ENCODE data around the gene ARHGAP26.

The ARHGAP26 gene

GRCh38 chr5:142871363-142872193 is 101.4 kb downstream of the ARHGAP26 start:
- H3K4me3 ChIP-seq (ENCODE audit: low read depth in 1 of 2, low read length in 2 of 2) = no peak overlapping the region
- H3K27ac ChIP-seq (ENCODE audit: low read length) = peak overlapping the region; percentile 10
- H3K9me3 ChIP-seq (ENCODE audit: control insufficient read depth in 1 of 2, low read length in 2 of 2) = no peaks in the 10 kb centered on the region
- H3K36me3 ChIP-seq (ENCODE audit: control insufficient read depth in 1 of 2, insufficient read depth in 2 of 2, low read length in 2 of 2) = no peaks in the 10 kb centered on the region
- no peaks in the 10 kb centered on the region for H3K27me3 ChIP-seq (ENCODE audit: low read depth, low read length)
- H3K4me1 ChIP-seq (ENCODE audit: control insufficient read depth in 1 of 2, insufficient read depth in 2 of 2, low read length in 2 of 2) = peaks cover 30 to 32% of the 10 kb centered on the region in 2 donors

- Histone ChIP-seq H3K27me3 (ENCODE audit: low read depth, low read length) (no peaks in the 10 kb centered on the region), H3K4me1 (ENCODE audit: control insufficient read depth in 1 of 2, insufficient read depth in 2 of 2, low read length in 2 of 2) (peaks cover 25 to 26% of the 10 kb centered on the region in 2 donors), H3K4me3 (ENCODE audit: low read depth in 1 of 2, low read length in 2 of 2) (no peak overlapping the region), H3K36me3 (ENCODE audit: control insufficient read depth in 1 of 2, insufficient read depth in 2 of 2, low read length in 2 of 2) (no peaks in the 10 kb centered on the region), H3K9me3 (ENCODE audit: control insufficient read depth in 1 of 2, low read length in 2 of 2) (no peaks in the 10 kb centered on the region), H3K27ac (ENCODE audit: low read length) (peak overlapping the region; percentile 53)
These were observed 102.0 kb downstream of the ARHGAP26 start for GRCh38 chr5:142872217-142872616.

GRCh38 chr5:142872795-142873194 is 102.6 kb downstream of the ARHGAP26 start:
- Histone ChIP-seq H3K4me3 (ENCODE audit: low read depth in 1 of 2, low read length in 2 of 2) (no peak overlapping the region), H3K27me3 (ENCODE audit: low read depth, low read length) (no peaks in the 10 kb centered on the region), H3K9me3 (ENCODE audit: control insufficient read depth in 1 of 2, low read length in 2 of 2) (no peaks in the 10 kb centered on the region), H3K4me1 (ENCODE audit: control insufficient read depth in 1 of 2, insufficient read depth in 2 of 2, low read length in 2 of 2) (peaks cover 25% of the 10 kb centered on the region in 2 donors), H3K36me3 (ENCODE audit: control insufficient read depth in 1 of 2, insufficient read depth in 2 of 2, low read length in 2 of 2) (no peaks in the 10 kb centered on the region), H3K27ac (ENCODE audit: low read length) (peak overlapping the region; percentile 53)

GRCh38 chr5:142873831-142874230 is 103.7 kb downstream of the ARHGAP26 start:
- Histone ChIP-seq H3K4me3 (ENCODE audit: low read depth in 1 of 2, low read length in 2 of 2) (no peak overlapping the region), H3K27ac (ENCODE audit: low read length) (peak overlapping the region; percentile 42), H3K36me3 (ENCODE audit: control insufficient read depth in 1 of 2, insufficient read depth in 2 of 2, low read length in 2 of 2) (no peaks in the 10 kb centered on the region), H3K4me1 (ENCODE audit: control insufficient read depth in 1 of 2, insufficient read depth in 2 of 2, low read length in 2 of 2) (peaks cover 25% of the 10 kb centered on the region in 2 donors), H3K9me3 (ENCODE audit: control insufficient read depth in 1 of 2, low read length in 2 of 2) (no peaks in the 10 kb centered on the region), H3K27me3 (ENCODE audit: low read depth, low read length) (no peaks in the 10 kb centered on the region)

- Histone ChIP-seq H3K4me1 (ENCODE audit: control insufficient read depth in 1 of 2, insufficient read depth in 2 of 2, low read length in 2 of 2) (peaks cover 21 to 24% of the 10 kb centered on the region in 2 donors), H3K27me3 (ENCODE audit: low read depth, low read length) (no peaks in the 10 kb centered on the region), H3K9me3 (ENCODE audit: control insufficient read depth in 1 of 2, low read length in 2 of 2) (no peaks in the 10 kb centered on the region), H3K36me3 (ENCODE audit: control insufficient read depth in 1 of 2, insufficient read depth in 2 of 2, low read length in 2 of 2) (no peaks in the 10 kb centered on the region), H3K27ac (ENCODE audit: low read length) (peak overlapping the region; percentile 42), H3K4me3 (ENCODE audit: low read depth in 1 of 2, low read length in 2 of 2) (no peak overlapping the region)
These were observed 104.4 kb downstream of the ARHGAP26 start for GRCh38 chr5:142874540-142874939.

GRCh38 chr5:142875936-142876335 is 105.8 kb downstream of the ARHGAP26 start:
- no peak overlapping the region for H3K4me3 ChIP-seq (ENCODE audit: low read depth in 1 of 2, low read length in 2 of 2)
- H3K4me1 ChIP-seq (ENCODE audit: control insufficient read depth in 1 of 2, insufficient read depth in 2 of 2, low read length in 2 of 2) = peaks cover 13 to 16% of the 10 kb centered on the region in 2 donors
- no peak overlapping the region for H3K27ac ChIP-seq (ENCODE audit: low read length)
- H3K36me3 ChIP-seq (ENCODE audit: control insufficient read depth in 1 of 2, insufficient read depth in 2 of 2, low read length in 2 of 2) = no peaks in the 10 kb centered on the region
- H3K27me3 ChIP-seq (ENCODE audit: low read depth, low read length) = no peaks in the 10 kb centered on the region
- no peaks in the 10 kb centered on the region for H3K9me3 ChIP-seq (ENCODE audit: control insufficient read depth in 1 of 2, low read length in 2 of 2)

DNA sequence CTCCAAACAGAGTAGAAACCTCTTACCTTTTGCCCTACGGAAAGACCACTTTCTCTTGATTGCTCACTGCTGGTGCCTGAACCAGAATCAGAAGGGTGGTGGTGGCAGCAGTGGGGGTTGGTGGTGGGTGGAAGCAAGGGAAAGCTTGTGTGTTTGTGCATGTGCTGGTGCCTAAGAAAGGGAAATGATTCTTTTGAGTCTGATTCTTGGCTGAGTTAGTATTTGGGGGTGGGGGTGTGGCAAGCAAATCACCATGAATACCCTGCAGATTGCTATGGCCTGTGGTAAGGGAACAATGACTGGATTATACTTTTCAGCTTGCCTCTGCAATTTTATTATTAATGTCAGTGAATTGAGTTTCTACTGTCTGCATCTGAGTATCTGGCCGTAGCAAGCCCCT is 106.6 kb downstream of the ARHGAP26 start:
- H3K9me3 ChIP-seq (ENCODE audit: control insufficient read depth in 1 of 2, low read length in 2 of 2) = no peaks in the 10 kb centered on the region
- peaks cover 13 to 19% of the 10 kb centered on the region in 2 donors for H3K4me1 ChIP-seq (ENCODE audit: control insufficient read depth in 1 of 2, insufficient read depth in 2 of 2, low read length in 2 of 2)
- no peak overlapping the region for H3K4me3 ChIP-seq (ENCODE audit: low read depth in 1 of 2, low read length in 2 of 2)

GRCh38 chr5:142878111-142878510 is 107.9 kb downstream of the ARHGAP26 start:
- H3K4me3 ChIP-seq (ENCODE audit: low read depth in 1 of 2, low read length in 2 of 2) = no peak overlapping the region
- H3K36me3 ChIP-seq (ENCODE audit: control insufficient read depth in 1 of 2, insufficient read depth in 2 of 2, low read length in 2 of 2) = no peaks in the 10 kb centered on the region
- peaks cover 6 to 23% of the 10 kb centered on the region in 2 donors for H3K4me1 ChIP-seq (ENCODE audit: control insufficient read depth in 1 of 2, insufficient read depth in 2 of 2, low read length in 2 of 2)
- H3K9me3 ChIP-seq (ENCODE audit: control insufficient read depth in 1 of 2, low read length in 2 of 2) = no peaks in the 10 kb centered on the region
- no peak overlapping the region for H3K27ac ChIP-seq (ENCODE audit: low read length)
- H3K27me3 ChIP-seq (ENCODE audit: low read depth, low read length) = no peaks in the 10 kb centered on the region

More for the DNA sequence above, 106.6 kb downstream of the ARHGAP26 start:
- Histone ChIP-seq H3K36me3 (ENCODE audit: control insufficient read depth in 1 of 2, insufficient read depth in 2 of 2, low read length in 2 of 2) (no peaks in the 10 kb centered on the region), H3K27ac (ENCODE audit: low read length) (no peak overlapping the region), H3K27me3 (ENCODE audit: low read depth, low read length) (no peaks in the 10 kb centered on the region)

GRCh38 chr5:142878638-142879037 is 108.5 kb downstream of the ARHGAP26 start:
- Histone ChIP-seq H3K4me1 (ENCODE audit: control insufficient read depth in 1 of 2, insufficient read depth in 2 of 2, low read length in 2 of 2) (peaks cover 6 to 21% of the 10 kb centered on the region in 2 donors), H3K36me3 (ENCODE audit: control insufficient read depth in 1 of 2, insufficient read depth in 2 of 2, low read length in 2 of 2) (no peaks in the 10 kb centered on the region)

DNA sequence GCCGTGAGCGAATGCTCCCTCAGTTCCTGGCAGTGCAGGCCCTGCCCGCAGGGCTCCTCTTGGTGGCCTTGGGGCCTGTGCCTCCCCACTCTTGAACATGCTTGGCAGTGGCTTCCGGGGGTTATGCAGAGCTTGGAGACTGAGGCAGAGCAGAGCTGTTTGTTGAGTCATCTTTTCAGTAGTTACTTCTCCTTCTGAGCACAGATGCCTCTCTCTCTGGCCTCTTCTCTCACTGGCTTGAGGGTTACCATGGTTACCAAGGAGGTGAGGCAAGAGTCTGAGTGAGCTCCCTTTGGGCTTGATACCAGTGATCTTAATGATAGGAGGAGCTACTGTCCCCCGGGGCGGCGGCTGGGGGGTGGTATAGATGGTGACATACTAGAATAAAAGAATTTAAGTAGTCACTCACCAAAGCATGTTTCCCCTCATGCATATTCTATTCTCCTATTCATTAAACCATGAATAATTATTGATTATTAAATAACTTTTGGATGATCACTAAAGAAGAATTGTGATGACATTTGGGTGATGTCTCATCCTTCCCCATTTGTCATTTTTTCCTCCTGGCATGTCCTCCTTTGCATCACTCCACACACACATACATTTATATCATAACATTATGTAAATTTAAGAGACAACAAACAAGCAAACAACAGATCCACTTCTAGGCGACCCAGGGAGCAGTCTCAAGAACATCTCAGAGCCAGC is 111.1 kb downstream of the ARHGAP26 start:
- no peaks in the 10 kb centered on the region for H3K36me3 ChIP-seq (ENCODE audit: control insufficient read depth in 1 of 2, insufficient read depth in 2 of 2, low read length in 2 of 2)
- H3K4me1 ChIP-seq (ENCODE audit: control insufficient read depth in 1 of 2, insufficient read depth in 2 of 2, low read length in 2 of 2) = peaks cover 0 to 21% of the 10 kb centered on the region in 2 donors
- no peak overlapping the region for H3K27ac ChIP-seq (ENCODE audit: low read length)
- no peaks in the 10 kb centered on the region for H3K9me3 ChIP-seq (ENCODE audit: control insufficient read depth in 1 of 2, low read length in 2 of 2)
- no peaks in the 10 kb centered on the region for H3K27me3 ChIP-seq (ENCODE audit: low read depth, low read length)
- no peak overlapping the region for H3K4me3 ChIP-seq (ENCODE audit: low read depth in 1 of 2, low read length in 2 of 2)

More at GRCh38 chr5:142878638-142879037, 108.5 kb downstream of the ARHGAP26 start:
- Histone ChIP-seq H3K27ac (ENCODE audit: low read length) (no peak overlapping the region), H3K4me3 (ENCODE audit: low read depth in 1 of 2, low read length in 2 of 2) (no peak overlapping the region), H3K9me3 (ENCODE audit: control insufficient read depth in 1 of 2, low read length in 2 of 2) (no peaks in the 10 kb centered on the region), H3K27me3 (ENCODE audit: low read depth, low read length) (no peaks in the 10 kb centered on the region)

DNA sequence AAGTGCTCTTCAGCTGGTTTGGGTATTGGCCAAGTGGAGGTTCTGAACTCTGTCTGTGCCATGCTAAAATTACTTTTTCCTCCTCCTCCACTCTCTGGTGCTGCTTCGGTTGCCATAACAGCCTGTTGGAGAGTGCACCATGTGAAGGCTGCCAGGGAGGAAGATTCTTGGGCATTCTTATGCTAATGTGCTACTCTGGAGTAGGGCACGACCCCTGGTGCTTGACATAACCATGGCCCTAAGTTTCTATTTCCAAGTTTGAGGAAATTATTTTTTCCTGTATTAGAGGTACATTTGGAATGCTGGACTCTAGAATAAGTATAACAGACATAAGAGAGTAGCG is 111.6 kb downstream of the ARHGAP26 start:
- no peak overlapping the region for H3K4me3 ChIP-seq (ENCODE audit: low read depth in 1 of 2, low read length in 2 of 2)
- peaks cover 0 to 21% of the 10 kb centered on the region in 2 donors for H3K4me1 ChIP-seq (ENCODE audit: control insufficient read depth in 1 of 2, insufficient read depth in 2 of 2, low read length in 2 of 2)
- H3K36me3 ChIP-seq (ENCODE audit: control insufficient read depth in 1 of 2, insufficient read depth in 2 of 2, low read length in 2 of 2) = no peaks in the 10 kb centered on the region
- no peaks in the 10 kb centered on the region for H3K9me3 ChIP-seq (ENCODE audit: control insufficient read depth in 1 of 2, low read length in 2 of 2)
- no peak overlapping the region for H3K27ac ChIP-seq (ENCODE audit: low read length)
- no peaks in the 10 kb centered on the region for H3K27me3 ChIP-seq (ENCODE audit: low read depth, low read length)
